ENCODE results near the gene PDHX. TPM values are rescaled to one million over a fixed set of nuclear protein-coding genes. Genes with fewer than 3 reads are reported as not detected.

PDHX gene
- total RNA-seq, 2 experiments from 2014 or later: 31.4 to 37.1 TPM

DNA sequence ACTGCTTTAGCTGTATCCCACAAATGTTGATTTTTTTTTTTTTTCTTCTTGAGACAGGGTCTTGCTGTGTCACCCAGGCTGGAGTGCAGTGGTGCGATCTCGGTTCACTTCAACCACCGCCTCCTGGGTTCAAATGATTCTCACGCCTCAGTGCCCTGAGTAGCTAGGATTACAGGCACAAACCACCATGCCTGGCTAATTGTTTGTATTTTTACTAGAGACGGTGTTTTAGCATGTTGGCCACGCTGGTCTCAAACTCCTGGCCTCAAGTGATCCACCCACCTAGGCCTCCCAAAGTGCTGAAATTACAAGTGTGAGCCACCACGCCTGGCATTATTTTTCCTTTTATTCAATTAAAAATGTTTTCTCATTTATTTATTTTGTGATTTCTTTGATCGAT is 55.9 kb downstream of the PDHX start:
- Mint-ChIP-seq H3K27ac (no peak overlapping the region), H3K9me3 (no peaks in the 10 kb centered on the region), H3K4me1 (peaks cover 5% of the 10 kb centered on the region), H3K27me3 (no peaks in the 10 kb centered on the region), H3K36me3 (peaks cover 56% of the 10 kb centered on the region), H3K4me3 (no peak overlapping the region)
- ATAC-seq (ENCODE audit: low read depth) (no peak), DNase-seq (no peak)
- POLR2A ChIA-PET: no interaction called here

- Mint-ChIP-seq H3K9me3 (no peaks in the 10 kb centered on the region), H3K27ac (no peak overlapping the region), H3K27me3 (no peaks in the 10 kb centered on the region), H3K4me1 (peaks cover 8% of the 10 kb centered on the region), H3K36me3 (peaks cover 53% of the 10 kb centered on the region), H3K4me3 (no peak overlapping the region)
- no peak for DNase-seq
- POLR2A ChIA-PET: no interaction called here
- ATAC-seq (ENCODE audit: low read depth): no peak
These were observed 56.5 kb downstream of the PDHX start for GRCh38 chr11:34972892-34973291.

DNA sequence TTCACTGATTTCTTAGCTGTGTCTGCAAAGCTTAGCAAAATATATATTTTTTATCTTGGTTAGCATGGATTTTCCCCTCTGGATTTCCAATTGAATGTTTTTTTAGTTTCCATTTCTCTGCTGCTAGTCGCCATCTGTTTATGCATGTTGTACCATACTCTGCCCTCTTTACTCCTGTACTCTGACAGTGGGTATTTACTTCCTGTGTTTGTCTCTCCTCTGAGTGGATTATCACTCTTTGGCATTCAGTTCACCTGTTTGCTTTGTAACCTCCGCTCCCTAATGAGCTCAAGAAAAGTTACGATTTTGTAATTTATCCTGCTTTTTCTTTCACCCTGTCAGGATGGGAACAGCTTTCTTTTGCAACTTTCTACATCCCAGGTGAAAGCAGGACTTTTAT is 59.1 kb downstream of the PDHX start:
- Mint-ChIP-seq H3K4me3 (no peak overlapping the region), H3K27me3 (no peaks in the 10 kb centered on the region), H3K9me3 (peaks cover 1% of the 10 kb centered on the region), H3K27ac (no peak overlapping the region), H3K4me1 (peaks cover 8% of the 10 kb centered on the region), H3K36me3 (peaks cover 46% of the 10 kb centered on the region)
- ATAC-seq (ENCODE audit: low read depth): no peak
- DNase-seq: no peak
- POLR2A ChIA-PET: no interaction called here

GRCh38 chr11:34976496-34977088 is 60.2 kb downstream of the PDHX start:
- Mint-ChIP-seq H3K27ac (no peak overlapping the region), H3K4me3 (no peak overlapping the region), H3K27me3 (no peaks in the 10 kb centered on the region), H3K4me1 (peaks cover 11% of the 10 kb centered on the region), H3K36me3 (peaks cover 47% of the 10 kb centered on the region), H3K9me3 (peaks cover 2% of the 10 kb centered on the region)
- POLR2A ChIA-PET: no interaction called here
- DNase-seq (no peak), ATAC-seq (ENCODE audit: low read depth) (no peak)

DNA sequence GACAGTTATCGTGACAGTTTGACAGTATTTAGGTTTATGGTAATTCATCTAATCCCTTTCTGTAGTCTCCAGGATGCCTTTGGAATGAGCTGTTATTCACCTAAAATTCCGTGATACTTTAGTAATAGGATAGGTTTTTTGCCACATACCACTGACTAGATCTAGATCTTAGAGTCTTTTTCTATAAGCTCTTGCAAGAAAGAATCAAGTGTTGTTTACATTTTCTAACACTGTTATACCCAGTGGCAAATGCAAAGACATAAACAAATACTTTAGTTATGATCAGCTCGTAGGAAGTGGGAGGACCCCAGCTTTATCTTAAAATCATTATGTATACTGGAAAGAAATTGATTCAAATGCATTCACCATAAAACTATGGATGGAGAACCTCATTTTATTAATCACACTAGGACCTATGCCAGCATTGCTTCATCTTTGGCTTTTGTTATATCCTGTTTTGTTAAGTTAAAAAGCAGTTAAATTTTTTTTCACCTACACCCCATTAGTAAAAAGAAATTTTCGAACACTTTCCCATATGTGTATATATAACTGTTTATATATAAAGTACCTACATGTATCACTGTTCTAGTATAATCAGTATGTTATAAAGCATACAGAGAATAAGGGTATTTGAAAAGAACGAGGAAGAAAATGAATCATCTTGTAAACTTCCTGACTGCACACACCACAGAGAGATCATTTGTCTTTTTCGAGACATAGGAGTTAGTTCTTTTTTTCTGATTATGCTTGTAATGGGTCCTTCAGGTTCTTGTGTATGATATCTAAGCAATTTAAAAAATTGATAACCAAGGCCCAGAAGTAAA is 60.9 kb downstream of the PDHX start:
- Mint-ChIP-seq H3K9me3 (peaks cover 2% of the 10 kb centered on the region), H3K4me3 (no peak overlapping the region), H3K4me1 (peaks cover 11% of the 10 kb centered on the region), H3K36me3 (peaks cover 51% of the 10 kb centered on the region), H3K27ac (no peak overlapping the region), H3K27me3 (no peaks in the 10 kb centered on the region)
- DNase-seq: no peak
- POLR2A ChIA-PET: no interaction called here
- no peak for ATAC-seq (ENCODE audit: low read depth)

GRCh38 chr11:34978236-34979191 is 62.1 kb downstream of the PDHX start:
- ATAC-seq (ENCODE audit: low read depth): no peak
- POLR2A ChIA-PET: no interaction called here
- H3K27me3 Mint-ChIP-seq: no peaks in the 10 kb centered on the region
- H3K27ac Mint-ChIP-seq: peak overlapping the region; percentile 22
- peaks cover 4% of the 10 kb centered on the region for H3K9me3 Mint-ChIP-seq
- peaks cover 11% of the 10 kb centered on the region for H3K4me1 Mint-ChIP-seq
- no peak overlapping the region for H3K4me3 Mint-ChIP-seq
- no peak for DNase-seq
- H3K36me3 Mint-ChIP-seq: peaks cover 49% of the 10 kb centered on the region

DNA sequence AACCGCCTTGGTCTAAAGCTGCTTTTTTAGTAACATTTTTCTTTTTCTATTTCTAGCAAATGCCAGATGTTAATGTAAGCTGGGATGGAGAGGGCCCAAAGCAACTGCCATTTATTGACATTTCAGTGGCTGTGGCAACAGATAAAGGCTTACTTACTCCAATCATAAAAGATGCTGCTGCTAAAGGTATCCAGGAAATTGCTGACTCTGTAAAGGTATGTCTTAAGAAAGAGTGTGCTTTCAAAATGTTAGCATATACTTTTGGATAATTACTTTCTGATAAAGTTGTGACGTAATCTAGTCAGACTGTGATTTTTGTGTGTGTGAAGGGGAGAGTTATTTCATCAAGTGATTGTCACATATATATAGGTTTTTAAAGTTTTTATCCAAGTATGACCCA is 68.1 kb downstream of the PDHX start:
- H3K4me1 Mint-ChIP-seq: peaks cover 16% of the 10 kb centered on the region
- H3K27ac Mint-ChIP-seq: no peak overlapping the region
- ATAC-seq (ENCODE audit: low read depth) (no peak), DNase-seq (no peak)
- H3K4me3 Mint-ChIP-seq: no peak overlapping the region
- no peaks in the 10 kb centered on the region for H3K27me3 Mint-ChIP-seq
- H3K36me3 Mint-ChIP-seq: peaks cover 37% of the 10 kb centered on the region
- H3K9me3 Mint-ChIP-seq: peaks cover 4% of the 10 kb centered on the region
- POLR2A ChIA-PET: no interaction called here

- no peak for ATAC-seq (ENCODE audit: low read depth)
- peaks cover 1% of the 10 kb centered on the region for H3K9me3 Mint-ChIP-seq
- H3K27ac Mint-ChIP-seq: no peak overlapping the region
- no peak overlapping the region for H3K4me3 Mint-ChIP-seq
- no peaks in the 10 kb centered on the region for H3K27me3 Mint-ChIP-seq
- POLR2A ChIA-PET: no interaction called here
- peaks cover 12% of the 10 kb centered on the region for H3K4me1 Mint-ChIP-seq
- peaks cover 27% of the 10 kb centered on the region for H3K36me3 Mint-ChIP-seq
- no peak for DNase-seq
These were observed 70.6 kb downstream of the PDHX start for GRCh38 chr11:34986883-34987520.

DNA sequence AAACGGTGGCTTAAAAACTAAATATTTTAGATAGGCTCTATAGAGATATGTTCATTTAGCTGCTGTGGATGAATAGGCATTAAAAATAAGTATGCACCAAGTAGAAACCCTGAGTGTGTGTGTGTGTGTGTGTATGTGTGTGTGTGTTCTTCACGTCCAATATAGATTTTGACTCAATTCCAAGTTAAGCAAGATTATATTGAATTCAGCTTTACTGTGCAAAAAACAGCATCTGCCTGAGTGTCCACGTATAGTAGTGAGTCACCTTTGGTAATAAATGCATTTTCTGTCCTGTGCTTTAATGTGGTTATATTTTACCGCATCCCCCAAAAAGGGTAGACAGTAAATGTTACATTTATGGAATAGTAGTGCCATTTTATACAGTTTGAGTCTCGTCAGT is 71.2 kb downstream of the PDHX start:
- no peak overlapping the region for H3K27ac Mint-ChIP-seq

DNA sequence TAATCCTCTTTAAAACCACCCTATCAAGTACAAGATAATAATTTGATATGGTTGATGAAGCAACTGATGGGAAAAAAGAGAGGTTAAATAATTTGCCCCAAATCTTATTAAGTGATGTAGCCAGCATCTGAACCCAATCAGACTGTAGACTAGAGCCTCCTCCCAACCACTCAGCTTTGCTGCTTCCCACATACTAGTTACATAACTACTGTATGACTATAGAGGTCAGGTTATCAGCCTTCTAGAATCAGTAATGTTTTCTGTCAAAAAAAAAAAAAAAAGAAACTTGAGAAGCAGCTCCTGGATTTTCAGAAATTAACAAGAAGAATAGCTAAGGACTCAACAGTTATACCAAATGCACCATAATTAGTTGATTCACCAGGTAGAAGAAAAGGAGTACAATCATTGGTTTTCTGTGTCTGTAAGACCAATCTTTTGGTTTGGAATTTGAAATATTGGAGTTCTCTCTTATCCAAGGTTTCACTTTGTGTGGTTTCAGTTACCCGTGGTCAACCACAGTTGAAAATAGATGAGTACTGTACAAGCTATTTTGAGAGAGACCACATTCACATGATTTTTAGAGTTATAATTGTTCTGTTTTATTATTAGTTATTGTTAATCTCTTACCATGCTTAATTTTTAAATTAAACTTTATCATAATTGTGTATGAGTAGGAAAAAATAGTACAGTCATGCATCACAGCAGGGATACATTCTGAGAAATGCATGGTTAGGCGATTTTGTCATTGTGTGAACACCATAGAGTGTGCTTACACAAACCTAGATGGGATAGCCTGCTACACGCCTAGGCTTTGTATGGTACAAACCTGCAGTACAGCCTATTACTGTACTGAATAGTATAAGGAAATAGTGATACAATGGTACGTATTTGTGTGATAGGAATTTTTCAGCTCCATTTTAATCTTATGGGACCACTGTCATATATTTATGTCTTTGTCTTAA is 72.2 kb downstream of the PDHX start:
- H3K9me3 Mint-ChIP-seq: no peaks in the 10 kb centered on the region
- POLR2A ChIA-PET: no interaction called here
- no peaks in the 10 kb centered on the region for H3K27me3 Mint-ChIP-seq
- no peak overlapping the region for H3K27ac Mint-ChIP-seq
- DNase-seq: no peak
- H3K4me3 Mint-ChIP-seq: no peak overlapping the region
- ATAC-seq (ENCODE audit: low read depth): no peak
- H3K36me3 Mint-ChIP-seq: peaks cover 25% of the 10 kb centered on the region
- H3K4me1 Mint-ChIP-seq: peaks cover 12% of the 10 kb centered on the region

More for the DNA sequence above, 71.2 kb downstream of the PDHX start:
- H3K27me3 Mint-ChIP-seq: no peaks in the 10 kb centered on the region
- no peak for ATAC-seq (ENCODE audit: low read depth)
- DNase-seq: no peak
- H3K36me3 Mint-ChIP-seq: peaks cover 22% of the 10 kb centered on the region
- H3K4me3 Mint-ChIP-seq: no peak overlapping the region
- POLR2A ChIA-PET: no interaction called here
- no peaks in the 10 kb centered on the region for H3K9me3 Mint-ChIP-seq
- peaks cover 12% of the 10 kb centered on the region for H3K4me1 Mint-ChIP-seq

DNA sequence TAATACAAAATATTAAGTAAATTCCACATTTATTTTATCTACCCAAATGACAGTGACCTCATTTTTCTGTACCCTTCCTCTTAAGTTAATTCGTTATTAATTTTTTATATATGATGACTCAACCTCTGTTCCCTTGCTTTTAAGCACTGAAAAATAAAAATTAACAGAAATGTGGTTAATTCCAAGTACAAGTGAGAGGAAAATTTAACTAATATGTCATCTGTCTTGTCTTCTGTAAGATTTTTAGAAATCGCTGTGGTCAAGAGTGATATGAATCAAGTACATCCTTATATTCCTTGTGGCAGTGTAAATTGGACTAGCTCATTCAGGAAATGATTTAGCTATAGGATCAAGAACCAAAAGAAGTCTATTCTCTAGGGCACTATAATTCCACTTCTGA is 74.5 kb downstream of the PDHX start:
- peaks cover 12% of the 10 kb centered on the region for H3K4me1 Mint-ChIP-seq
- POLR2A ChIA-PET: no interaction called here

DNA sequence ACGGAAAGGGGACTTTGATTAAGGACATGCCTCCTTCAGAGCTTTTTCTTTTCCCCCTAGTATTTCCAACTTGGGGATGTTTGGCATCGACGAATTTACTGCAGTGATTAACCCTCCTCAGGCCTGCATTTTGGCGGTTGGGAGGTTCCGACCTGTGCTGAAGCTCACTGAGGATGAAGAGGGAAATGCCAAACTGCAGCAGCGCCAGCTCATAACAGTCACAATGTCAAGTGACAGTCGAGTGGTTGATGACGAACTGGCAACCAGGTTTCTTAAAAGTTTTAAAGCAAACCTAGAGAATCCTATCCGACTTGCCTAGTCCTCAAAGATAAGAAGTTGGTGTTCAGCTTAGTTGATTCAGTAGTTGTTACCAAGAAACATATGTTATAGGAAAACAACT is 78.4 kb downstream of the PDHX start:
- Mint-ChIP-seq H3K36me3 (peaks cover 8% of the 10 kb centered on the region), H3K27ac (no peak overlapping the region), H3K4me1 (peaks cover 15% of the 10 kb centered on the region), H3K9me3 (no peaks in the 10 kb centered on the region), H3K4me3 (no peak overlapping the region), H3K27me3 (no peaks in the 10 kb centered on the region)
- POLR2A ChIA-PET: no interaction called here
- DNase-seq: no peak
- no peak for ATAC-seq (ENCODE audit: low read depth)

More for the DNA sequence above, 74.5 kb downstream of the PDHX start:
- no peaks in the 10 kb centered on the region for H3K9me3 Mint-ChIP-seq
- H3K36me3 Mint-ChIP-seq: peaks cover 16% of the 10 kb centered on the region
- no peaks in the 10 kb centered on the region for H3K27me3 Mint-ChIP-seq
- ATAC-seq (ENCODE audit: low read depth) (no peak), DNase-seq (no peak)
- no peak overlapping the region for H3K27ac Mint-ChIP-seq
- H3K4me3 Mint-ChIP-seq: no peak overlapping the region
